ENCODE data around the gene CDX1.

- TF ChIP-seq EP300 (IDR thresholded peaks at IDR 0.05) (no peak), POLR2A (IDR thresholded peaks at IDR 0.05) (no peak)
- TF ChIP-seq, protein P1, sequence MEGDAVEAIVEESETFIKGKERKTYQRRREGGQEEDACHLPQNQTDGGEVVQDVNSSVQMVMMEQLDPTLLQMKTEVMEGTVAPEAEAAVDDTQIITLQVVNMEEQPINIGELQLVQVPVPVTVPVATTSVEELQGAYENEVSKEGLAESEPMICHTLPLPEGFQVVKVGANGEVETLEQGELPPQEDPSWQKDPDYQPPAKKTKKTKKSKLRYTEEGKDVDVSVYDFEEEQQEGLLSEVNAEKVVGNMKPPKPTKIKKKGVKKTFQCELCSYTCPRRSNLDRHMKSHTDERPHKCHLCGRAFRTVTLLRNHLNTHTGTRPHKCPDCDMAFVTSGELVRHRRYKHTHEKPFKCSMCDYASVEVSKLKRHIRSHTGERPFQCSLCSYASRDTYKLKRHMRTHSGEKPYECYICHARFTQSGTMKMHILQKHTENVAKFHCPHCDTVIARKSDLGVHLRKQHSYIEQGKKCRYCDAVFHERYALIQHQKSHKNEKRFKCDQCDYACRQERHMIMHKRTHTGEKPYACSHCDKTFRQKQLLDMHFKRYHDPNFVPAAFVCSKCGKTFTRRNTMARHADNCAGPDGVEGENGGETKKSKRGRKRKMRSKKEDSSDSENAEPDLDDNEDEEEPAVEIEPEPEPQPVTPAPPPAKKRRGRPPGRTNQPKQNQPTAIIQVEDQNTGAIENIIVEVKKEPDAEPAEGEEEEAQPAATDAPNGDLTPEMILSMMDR (IDR thresholded peaks at IDR 0.05) = no peak
Measured at GRCh38 chr5:150206779-150207115, 40.2 kb downstream of the CDX1 start.
